ENCODE measurements around the gene WWC1.
A peak's percentile ranks its signal among the peaks of the same experiment; 100 is the strongest.
"Not testable (repeated sequence)": the region's sequence is repeated elsewhere in the genome, so short reads cannot be mapped to it uniquely, and the experiment has no call there.

WWC1 gene

DNA sequence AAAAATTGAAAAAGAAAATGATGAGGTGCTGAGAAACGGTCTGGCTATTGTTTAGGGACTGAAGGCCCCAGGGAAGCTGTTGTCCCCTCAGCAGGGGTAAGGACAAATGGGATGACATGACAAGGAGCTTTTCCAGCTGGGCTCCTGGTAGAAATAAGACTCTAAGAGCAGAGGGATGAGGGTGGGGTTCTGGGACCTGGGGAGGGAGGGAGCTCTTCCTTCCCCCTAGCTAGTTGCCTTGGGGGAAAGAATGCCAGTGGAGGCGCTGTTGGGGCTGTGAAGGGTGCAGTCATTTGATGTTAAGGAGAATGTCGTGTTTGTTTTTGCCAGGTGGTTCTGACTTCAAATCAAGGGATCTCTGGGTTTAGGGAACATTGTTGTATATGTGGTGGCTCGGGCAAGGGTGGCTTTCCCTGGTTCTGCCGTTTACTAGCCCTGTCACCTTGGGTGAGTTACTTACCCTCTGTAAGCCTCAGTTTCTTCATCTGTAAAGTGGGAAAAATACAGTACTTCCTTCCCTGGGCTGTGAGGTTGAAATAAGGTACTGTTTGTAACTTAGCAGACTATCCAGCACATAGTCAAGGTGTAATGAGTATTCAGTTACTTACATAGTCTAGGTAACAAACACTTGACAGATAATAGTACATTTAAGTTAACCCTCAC, 47.8 kb downstream of the WWC1 start:
- DNase-seq = no peak

DNA sequence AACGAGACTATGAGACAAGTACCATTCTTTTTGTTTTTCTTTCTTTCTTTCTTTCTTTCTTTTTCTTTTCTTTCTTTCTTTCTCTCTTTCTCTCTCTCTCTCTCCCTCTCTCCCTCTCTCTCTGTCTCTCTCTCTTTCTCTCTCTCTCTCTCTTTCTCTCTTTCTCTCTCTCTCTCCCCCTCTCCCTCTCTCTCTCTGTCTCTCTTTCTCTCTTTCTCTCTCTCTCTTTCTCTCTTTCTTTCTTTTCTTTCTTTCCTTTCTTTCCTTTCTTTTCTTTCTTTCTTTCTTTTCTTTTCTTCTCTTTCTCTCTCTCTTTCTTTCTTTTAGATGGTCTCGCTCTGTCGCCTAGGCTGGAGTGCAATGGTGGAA, 48.3 kb downstream of the WWC1 start:
- DNase-seq = not testable (repeated sequence)

DNA sequence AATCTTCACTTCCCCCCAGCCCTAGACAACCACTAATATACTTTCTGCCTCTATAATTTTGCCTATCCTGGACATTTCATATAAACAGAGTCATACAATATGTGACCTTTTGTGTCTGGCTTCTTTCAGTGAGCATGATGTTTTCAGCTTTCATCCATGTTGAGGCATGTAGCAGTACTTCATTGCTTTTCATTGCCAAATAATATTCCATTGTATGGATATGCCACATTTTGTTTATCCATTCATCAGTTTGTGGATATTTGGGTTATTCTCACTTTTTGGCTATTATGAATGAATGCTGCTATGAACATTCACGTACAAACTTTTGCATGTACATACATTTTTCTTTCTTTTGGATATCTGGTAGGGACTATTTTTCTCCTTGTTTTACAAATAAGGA, 49.0 kb downstream of the WWC1 start:
- DNase-seq = no peak

DNA sequence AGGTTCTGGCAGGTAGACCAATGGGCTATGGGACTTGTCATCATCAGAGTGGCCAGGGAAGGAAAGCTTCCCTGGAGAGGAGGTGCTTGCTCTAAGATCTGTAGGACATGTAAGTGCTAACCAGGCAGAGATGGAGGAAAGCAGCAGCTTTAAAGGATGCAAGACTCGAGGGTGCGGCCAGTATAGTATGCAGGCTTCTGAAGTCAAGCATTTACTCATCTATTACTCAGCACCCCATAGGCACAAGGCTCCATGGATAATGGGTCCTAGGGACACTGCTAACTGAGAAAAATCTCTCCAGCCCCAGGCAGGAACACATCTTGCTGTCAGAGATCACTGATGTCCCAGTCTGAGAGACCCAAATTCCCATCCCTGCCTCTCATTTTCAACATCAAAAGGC, 49.7 kb downstream of the WWC1 start:
- DNase-seq = no peak

DNA sequence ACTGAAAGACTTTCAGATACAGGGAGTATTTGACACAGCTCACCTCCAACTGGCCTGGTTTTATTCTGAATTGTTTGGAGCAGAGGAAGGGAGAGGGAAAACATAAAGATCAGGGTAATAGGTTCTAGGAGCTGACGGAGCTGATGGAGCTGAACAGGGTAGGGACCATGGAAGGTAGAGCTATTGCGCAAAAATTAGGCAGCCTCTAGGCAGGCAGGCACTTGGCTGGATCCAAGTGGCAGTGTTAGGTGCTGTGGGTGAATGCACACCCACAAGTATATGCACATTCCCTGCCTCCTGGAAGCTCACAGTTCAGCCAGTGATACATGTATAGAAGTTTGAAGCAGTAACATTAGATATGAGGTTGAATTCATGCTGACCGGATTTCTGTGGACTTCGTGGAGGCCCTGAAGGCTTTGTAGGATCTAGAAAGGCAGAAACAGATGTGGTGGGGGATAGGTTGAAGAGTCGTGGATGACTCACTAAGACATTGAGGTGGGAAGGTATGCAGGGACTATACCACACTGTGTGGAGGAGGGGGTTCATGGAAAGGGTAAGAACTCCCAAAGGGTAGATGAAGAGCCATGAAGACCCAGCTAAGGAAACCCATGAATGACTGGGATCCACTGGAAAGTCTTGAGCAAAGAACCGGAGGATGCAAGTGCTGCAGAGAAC, 50.8 kb downstream of the WWC1 start:
- DNase-seq = no peak

DNA sequence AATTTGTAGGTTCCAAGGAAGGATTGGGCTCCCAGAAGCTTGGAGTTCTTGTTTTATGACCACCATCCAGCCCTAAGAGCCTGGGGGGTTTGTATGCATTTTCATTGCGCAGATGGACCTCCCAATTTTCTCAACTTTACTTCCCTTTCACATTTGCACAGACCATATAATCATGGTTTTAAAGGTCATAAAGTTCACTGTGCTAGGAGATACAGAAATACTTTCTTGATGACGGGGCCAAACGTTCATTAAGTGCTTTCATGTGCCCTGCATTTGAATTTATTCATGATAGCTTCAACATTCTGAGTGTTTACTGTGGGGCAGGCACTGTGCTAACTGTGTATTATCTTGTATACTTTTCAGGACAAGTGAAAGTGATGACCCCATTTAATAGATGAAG, 51.5 kb downstream of the WWC1 start:
- DNase-seq = no peak

DNA sequence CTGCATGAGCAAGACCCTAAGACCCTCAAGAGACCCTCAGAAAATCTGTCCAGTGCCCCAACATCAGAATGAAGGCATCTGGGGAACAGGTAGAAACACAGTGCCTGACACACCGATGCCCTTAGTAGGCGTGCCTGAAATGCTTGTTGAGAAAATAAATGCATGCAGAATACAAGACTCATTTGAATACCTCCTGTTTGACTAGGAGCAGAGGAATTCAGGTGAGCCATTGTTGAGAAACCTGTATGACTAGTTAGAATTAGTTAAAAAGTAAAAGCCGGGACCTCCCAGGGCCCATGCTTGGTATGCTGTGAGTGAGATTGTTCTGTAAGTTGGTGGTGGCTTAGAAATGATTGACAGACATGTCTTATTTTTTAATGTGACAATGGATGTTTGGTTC, 55.0 kb downstream of the WWC1 start:
- no peak for DNase-seq

DNA sequence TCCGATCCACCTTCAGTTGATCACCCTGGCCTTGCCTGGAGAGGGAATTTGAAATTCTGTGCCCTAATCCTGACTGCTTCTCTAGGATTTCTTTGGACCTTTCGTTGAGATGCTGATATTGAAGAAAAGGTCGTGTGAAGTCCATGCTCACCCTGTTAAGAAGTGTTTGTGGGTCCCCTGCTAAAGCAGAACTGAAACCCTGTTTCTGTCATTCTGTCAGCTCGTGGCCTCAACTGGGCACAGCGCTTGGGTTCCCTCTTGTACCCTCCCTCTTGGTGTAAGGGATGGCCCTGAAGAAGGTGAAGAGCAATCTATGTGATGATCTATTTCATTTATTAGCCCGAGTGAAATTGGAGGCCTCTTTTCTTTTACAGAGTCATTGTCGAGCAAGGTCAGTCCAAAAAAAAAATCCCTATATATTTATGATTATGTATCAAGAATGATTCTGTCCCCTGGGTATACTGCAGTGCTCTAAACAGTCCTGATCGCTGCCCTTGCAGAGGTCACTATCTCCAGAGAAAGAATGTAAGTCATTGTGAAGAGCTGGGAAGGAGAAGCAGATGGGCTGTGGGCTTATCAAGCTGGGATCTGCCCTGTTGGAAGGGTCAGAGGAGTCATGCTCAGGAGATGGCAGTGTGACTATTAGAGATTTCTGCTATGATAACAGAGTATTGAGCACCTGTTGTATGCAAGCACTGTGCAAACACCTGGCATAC, 56.1 kb downstream of the WWC1 start:
- DNase-seq = no peak

DNA sequence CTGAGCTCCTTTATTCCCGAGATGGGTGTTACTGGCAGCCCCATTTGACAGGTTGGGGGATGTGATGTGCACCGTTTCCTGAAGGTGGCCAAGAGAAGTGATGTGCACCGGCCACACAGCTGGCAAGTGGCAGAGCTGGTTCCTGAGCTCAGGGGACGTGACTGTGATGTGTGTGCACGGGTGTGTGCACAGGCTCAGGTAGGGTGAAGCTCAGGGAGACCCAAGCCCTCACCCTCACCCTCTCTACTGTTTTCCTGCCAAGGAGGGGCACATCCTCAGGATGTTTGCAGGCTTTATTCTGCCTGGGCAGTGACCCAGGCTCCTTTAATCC, 56.6 kb downstream of the WWC1 start:
- no peak for DNase-seq

DNA sequence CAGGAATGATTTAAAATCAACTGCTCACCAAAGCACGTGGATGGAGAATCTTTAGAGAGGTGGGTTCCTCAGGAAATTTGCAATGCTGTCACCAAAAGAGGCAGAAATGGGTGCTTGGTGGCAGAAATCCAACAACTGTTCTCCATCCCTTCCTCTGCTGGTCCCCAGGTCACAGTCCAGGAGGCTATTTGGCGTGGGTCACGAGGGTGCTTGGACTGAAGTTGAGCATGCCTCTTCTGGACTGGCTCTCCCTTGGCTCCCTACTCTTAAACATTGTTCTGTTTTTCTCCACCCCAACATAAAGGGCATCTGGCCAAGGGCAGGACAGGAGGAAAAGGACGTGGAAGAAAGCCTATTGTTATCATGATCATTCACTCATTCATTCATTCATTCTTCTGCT, 58.9 kb downstream of the WWC1 start:
- DNase-seq = no peak

DNA sequence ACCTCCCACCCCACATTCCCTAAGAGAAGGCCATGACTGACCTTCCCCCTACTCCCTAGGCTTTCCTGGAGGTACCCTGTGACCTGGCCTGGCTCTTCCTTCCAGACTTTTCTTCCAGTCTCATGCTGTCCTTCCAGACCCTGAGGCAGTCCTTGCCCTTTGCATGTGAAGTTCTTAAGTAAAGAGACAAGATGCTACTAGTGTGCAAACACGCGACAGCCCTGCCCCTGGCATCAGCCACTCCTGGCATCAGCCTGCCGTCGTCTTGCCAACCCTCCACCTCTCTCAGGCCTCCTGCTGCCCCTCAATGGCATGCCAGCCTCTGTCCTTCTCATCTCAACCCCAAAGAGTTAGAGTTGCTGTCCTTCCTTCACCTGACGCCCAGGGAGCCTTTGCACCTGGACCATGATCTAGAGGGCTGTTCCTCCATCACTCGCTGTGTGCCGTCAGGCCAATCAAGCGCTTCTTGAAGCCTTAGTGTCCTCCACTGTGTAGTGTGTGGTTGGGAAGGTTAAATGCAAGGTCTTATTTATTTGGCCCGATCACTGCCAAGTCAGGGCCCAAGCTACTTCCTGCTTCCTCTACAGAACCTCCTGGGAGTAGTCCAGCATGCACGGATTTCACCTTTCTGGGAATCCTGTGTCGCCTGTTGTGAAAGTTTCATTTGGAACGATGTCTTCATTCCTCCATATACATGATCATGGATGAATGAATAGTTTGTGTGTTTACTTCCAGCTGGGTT, 61.9 kb downstream of the WWC1 start:
- no peak for DNase-seq

DNA sequence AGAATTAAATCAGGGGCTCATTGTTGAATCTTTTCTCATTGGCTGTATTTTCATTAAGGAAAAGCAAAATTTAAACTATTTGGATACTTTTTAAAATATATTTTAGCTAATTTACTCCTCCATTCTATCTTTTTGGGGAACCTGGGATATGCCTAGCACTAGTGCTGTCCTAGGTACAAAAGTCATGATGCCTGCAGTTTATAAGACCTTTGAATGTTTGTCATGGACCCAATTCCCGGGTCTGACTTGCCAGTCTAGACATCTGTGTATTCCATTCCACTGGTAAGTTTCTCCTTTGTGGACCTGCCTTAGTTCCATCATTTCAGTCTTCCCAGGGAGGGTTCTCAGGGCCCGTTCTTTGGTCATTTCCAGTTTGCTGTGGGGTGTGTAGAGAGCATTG, 63.0 kb downstream of the WWC1 start:
- no peak for DNase-seq

DNA sequence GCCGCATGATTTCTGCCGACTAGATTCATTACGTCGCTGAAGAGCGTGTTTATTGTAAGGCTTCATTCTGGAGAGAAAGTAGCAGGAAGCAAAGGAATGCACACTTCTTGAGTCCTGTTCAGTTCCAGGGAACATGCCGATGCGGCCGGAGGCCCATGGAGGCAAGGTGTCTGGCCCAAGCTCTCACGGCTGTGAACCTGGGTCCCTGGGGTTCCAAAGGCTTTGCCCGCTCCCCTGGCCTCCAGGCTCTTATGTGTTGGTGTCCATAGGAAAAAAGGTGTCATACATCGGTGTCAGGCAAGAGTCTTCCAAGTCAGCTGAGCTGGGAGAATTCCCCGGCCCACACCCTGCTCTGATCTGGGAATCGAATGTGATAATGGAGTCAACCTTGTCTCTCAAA, 64.7 kb downstream of the WWC1 start:
- no peak for DNase-seq

DNA sequence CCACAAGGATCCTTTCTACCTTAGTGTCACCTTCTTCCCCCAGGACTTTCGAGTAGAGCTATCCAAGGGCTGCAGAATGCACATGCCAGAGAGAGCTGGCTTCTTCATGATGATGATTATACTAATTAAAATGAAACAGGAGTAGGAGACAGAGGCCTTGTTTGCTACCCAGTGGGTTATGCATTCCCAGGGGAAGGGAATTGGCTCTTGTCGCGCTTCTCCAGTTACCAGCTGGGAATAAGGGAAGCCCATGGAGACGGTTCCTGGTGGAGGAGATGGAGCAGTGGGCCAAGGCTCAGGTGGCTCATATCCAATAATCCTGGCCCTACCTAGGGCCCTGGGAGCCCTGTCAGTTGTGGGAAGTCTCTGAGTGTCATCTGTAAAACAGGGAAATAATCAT, 65.1 kb downstream of the WWC1 start:
- DNase-seq = peak in 1 of 2 experiments; percentile 22

DNA sequence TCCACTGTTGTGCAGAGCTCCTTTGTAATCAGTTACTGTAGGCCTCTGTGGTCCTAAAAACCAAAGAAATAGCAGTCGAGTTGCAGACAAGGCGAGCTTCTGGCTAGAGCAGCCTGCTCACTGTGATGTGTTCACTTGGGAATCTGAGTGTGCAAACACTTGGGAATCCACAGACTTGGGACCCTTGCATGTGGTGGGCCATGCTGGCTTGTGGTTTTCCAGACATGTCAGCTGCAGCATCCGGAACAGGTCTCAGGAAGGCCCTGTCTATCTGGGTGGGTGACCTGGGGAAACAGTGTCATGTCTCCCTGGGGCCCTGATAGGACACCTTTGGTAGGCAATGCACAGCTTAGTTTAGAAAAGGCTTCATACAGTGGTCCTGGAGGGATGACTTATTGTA, 66.4 kb downstream of the WWC1 start:
- DNase-seq = no peak

DNA sequence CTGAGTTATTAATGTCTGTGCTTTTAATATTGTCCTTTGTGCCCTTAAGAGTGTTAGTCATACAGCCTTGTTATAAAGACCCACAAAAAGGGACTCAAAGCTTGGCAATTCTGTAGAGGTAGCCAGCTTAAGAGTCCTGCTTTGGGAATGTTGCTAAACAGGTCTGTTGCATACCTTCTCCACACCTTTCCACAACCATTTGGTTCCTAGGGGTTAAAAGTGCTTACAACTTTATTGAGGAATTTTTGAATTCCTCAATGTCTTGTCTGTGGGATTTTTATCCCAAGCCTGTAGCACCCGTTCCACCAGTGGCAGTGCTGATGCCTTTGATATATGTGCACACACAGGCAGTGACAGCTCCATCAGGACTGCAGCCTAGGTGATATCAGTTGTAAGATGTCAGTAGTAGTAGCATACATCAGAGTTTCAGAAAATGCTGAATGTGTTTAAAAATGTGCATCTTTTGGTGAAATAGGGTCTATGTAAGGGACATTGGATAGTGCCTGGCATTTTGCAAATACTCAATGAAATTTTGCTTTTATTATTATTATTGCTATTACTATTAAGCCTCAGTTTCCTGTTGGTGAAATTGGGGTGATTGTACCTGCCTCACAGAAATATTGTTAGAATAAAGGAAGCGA, 68.5 kb downstream of the WWC1 start:
- no peak for DNase-seq

DNA sequence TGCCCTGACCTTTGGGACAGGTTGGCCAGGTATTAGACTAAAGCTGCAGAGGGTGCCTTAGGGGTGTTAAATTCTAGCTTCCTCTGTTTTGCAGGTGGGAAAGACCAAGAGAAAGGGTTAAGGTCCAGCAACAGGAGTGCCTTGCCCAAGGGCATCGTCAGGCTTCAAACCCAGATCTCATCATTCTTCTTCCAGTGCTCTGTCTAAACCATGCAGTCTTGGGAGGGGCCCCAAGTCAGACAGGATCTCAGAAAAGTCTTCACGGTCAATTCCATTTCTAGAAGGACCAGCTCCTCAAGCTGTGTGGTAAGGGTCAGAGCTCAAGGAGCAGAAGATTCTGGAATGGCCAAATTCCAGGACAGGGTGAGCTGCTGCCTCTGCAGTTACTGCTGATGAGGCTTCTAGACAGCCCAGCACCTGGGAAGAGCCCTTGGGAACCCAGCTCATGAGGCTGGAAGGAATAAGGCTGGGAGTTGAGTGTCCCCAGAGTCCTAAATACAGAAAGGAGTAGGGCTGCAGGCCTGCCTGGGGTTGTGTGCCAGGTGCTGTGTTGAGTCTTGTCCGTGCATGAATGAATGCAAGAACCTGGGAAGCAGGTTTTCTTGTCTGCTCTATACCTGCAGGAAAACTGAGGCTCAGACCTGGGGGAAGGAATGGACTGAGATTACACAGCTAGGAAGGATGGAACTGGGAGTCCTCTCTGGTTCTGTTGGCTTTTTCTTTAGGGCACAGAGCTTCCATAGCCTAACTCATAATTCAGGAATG, 69.3 kb downstream of the WWC1 start:
- no peak for DNase-seq

DNA sequence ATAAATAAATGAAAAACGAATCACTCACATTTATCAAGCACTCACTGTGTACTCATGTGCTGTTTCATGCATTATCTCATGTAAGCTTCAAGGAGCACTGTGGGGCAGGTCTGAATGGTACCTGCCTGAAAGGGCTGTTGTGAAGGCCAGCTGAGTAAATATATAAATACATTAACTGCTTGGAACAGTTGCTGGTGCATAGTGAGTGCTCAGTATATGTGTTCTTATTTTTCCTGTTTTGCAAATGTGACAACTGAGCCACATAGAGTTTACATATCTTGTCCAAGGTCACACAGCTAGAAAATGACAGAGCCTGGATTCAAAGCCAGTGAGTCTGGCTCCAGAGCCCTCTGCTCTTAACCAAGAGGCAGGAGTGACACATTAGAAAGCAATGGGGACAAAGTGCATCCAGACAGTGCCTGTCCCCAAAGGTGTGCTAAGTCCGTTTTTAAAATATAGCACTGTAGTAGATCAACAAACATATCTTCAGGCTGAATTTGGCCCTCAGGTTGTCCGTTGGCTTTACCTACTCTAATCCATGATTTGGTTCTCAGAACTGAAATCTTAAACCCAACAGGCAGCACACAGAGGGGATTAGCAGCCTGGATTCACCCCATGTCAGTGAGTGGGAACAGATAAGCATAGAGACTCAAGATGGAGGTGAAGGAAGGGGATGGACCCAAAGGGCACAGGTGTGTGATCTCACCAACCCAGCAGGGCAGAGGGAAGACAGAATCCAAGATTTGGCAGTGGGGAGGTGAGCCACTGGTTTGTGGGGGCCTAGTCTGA, 70.8 kb downstream of the WWC1 start:
- peak in 1 of 2 experiments; percentile 54 for DNase-seq

DNA sequence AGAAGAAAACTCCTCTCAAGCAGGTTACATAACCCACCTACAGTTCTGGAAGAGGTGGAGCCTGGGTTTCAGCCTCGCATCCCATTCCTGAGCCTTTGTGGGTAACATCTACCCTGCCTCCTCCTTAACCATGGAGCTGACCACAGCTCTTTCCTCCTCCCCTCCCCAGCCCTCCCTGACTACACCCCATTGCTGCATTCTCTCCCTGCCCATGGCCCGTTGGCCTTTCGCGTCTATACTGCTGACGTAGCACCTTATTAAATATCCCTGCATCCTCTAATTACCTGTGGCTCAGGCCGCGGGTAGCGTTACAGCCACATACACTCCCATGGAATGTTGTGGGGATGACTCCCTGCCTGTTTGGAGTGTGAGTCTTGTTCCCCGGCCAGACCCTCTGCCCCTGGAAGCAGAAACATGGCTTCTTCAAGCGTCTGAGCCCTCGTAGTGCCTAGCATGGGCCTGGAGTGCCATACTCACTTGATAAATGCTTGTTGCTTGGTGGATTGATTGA, 72.8 kb downstream of the WWC1 start:
- no peak for DNase-seq

DNA sequence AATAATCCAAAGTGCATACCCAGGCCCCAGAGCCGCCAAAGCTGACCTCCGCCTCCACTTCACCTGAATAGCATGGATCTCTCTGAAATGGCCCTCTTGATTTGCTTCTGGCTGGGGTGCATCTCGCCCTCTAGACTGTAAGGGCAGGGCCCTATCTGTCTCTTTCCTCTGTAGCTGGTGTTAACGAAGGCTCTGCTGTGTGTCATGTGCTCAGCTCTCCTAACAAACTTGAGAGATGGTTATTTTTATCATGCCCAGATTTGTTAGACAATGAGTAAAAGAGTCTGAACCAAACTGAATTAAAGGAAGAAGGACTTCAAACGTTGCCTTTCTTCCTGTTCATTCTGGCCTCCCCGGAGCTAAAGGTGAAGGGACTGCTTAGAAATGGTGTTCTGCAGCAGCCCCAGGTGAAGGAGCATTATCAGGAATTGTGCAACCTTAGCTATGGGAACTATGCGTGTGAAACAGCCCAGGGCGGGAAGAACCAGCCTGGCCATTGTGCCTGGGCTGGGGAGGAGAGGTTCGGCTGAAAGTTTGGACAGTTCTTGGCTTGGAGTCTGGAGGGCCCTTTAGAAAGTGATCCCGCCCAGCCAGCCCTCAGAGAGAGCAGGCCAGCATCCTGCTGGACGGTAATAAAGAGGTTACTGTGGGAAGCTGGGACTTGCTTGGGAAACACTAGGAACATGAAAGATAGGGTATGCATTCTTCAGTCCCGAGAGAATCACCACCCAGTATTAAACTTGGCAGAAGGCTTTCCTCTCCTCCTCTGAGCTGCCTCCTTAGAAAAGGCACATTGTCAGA, 73.5 kb downstream of the WWC1 start:
- DNase-seq = no peak

Measured in NCI-H2081 (cell line).